GM18508 (cell line): ENCODE results near the gene TSPEAR.
"Not testable (repeated sequence)": the region's sequence is repeated elsewhere in the genome, so short reads cannot be mapped to it uniquely, and the experiment has no call there.

Experiments used
- ATAC-seq: cut with Tn5 transposase; IDR thresholded peaks from one replicate; pipeline ENCODE4 v1.9.1; 2021; ENCODE audit warnings: moderate number of reproducible peaks; ENCODE audit not compliant: insufficient read depth, unreplicated experiment

TSPEAR gene

DNA sequence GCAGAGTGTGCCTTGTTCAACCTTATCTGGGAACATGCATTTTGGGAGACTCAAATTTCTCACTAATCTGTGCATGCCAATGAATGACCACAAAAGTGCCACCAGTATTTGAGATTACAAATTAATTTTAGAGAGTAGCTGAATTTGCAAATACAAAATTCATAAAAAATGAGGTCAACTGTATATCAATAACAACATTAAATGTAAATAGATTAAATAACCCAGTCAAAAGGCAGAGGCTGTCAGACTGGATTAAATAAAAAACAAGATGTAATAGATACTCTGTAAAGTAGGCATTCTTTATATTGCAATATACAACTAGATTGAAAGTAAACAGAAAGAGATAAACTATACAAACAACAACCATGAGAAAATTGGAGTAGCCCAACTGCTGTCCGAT is 147.3 kb downstream of the TSPEAR start:
- ATAC-seq = no peak

DNA sequence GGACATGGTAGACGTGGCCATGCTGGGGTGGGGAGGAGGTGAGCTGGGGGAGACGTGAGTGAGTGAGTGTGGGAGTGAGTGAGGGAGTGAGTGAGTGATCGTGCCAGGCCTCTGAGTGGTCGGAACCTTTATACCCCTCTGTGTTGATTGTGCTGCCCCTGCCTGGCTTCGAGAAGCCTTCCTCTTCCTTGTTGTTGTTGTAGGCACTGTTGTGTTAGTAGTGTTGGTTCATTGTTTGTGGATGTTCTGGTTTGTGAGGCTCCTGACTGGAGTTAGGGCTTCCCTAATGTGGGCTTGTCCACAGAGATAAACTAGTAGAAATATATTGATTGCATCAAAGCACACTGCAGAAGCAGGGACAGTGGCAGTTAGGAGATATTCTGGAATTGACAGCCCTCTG is 152.7 kb downstream of the TSPEAR start, which contains the start of gene KRTAP10-3:
TSS of gene KRTAP10-3 (minus strand) at position 101 of the 400 bp plus-strand sequence. CDS start at position 21, 80 bp downstream.
- ATAC-seq = no peak

DNA sequence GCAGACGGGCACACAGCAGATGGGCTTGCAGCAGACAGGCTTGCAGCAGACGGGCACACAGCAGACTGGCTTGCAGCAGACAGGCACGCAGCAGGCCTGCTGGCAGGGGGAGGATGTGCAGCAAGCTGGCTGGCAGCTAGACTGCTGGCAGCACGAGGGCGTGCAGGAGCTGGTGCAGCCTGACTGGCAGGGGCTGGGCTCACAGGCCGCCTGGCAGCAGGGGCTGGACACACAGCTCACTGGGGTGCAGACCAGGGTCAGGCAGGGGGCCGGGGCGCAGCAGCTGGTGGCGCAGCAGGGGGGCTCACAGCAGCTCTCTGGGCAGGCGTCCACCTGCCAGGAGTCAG is 153.1 kb downstream of the TSPEAR start:
- ATAC-seq = not testable (repeated sequence)

GRCh38 chr21:44557491-44558328 is 153.7 kb downstream of the TSPEAR start:
- no peak for ATAC-seq

GRCh38 chr21:44556879-44557278 is 154.5 kb downstream of the TSPEAR start:
- no peak for ATAC-seq

GRCh38 chr21:44555200-44555875 is 156.0 kb downstream of the TSPEAR start:
- ATAC-seq = no peak

GRCh38 chr21:44552681-44553080 is 158.7 kb downstream of the TSPEAR start:
- ATAC-seq = no peak

GRCh38 chr21:44552136-44552535 is 159.2 kb downstream of the TSPEAR start:
- ATAC-seq = no peak

DNA sequence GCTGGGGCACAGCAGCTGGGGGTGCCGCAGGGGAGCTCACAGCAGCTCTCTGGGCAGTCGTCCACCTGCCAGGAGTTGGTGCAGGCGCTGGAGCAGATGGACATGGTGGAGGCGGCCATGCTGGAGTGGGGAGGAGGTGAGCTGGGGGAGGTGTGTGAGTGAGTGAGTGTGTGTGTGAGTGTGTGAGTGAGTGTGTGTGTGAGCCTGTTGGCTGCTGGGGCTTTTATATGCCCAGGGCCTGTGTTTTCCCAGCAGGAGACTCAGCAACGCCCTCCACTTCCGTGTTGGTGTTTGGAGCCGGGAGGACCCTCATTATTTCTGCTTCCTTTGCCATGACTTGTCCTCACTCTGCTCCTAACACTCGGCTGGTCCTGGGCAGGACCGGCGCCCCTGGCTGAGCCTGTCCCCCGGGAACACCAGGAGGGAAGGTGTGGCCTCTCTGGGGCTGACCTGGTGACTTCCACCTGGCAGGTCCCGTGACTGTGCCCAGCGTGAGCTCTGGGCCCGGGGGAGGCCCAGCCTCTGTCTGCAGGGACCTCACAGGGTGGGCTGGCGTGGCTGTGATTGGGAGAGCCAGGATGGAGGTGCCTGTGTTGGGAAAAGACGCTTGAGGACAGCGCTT is 159.9 kb downstream of the TSPEAR start, which contains the start of gene KRTAP10-2:
TSS of gene KRTAP10-2 (minus strand) at position 166 of the 622 bp plus-strand sequence. CDS start at position 119, 47 bp downstream.
- ATAC-seq = no peak

DNA sequence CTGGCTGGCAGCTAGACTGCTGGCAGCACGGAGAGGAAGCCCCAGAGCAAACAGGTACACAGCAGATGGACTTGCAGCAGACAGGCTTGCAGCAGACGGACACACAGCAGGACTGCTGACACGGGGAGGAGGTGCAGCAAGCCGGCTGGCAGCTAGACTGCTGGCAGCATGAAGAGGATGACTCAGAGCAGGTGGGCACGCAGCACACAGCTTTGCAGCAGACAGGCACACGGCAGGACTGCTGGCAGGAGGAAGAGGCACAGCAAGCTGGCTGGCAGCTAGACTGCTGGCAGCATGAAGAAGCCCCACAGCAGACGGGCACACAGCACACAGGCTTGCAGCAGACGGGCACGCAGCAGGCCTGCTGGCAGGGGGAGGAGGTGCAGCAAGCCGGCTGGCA is 160.6 kb downstream of the TSPEAR start:
- no peak for ATAC-seq

GRCh38 chr21:44550285-44550684 is 161.1 kb downstream of the TSPEAR start:
- not testable (repeated sequence) for ATAC-seq

DNA sequence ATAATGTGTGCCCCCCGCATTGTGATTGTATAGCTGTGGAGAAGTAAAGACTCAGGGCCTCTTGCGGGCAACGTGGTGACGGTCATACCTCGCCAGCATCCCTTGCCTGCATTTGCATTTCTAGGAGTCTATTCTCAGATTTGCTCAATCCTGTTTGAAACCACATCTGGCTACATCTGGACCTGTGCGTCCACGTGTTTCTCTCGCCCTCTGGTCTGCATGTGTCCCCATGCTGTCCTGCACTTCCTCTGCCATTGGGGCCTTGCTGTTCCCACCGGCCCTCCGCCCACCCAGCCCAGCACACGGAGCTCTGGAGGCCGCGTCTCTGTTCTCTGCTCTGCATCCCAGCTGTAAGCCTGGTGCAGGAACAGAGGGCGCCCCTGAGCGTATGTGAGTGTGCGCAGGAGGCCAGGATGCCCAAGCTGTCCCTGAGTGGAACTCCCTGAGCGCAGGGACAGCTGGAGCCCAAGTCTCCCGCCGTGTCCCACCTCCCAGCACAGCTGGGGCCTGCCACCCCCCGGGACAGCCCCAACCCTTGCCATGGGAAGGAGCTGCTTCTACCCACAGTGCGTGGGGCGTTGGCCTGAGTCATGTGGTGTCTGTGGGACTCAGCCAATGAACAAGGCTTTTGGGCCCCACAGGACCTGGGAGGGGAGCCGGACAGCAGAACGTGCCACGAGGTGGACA is 161.7 kb downstream of the TSPEAR start:
- ATAC-seq = no peak

DNA sequence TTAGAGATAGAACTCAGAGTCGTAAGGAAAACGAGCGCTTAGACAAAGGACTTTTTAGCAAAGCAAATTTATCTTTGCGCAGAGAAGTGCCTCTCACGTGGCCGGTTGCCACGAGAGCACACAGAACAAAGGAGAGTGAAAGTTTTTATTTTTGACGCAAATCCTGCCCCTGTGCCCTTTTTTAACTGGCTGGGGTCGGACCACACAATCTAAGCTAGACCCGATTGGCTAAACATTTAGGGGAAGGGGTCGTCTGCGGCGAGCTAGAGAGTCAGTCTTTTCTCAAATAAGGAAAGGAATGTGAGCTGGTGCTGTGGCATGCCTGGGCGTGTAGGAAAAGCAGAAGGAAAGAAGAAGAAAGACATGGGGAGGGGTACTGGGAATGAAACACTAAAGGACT is 162.4 kb downstream of the TSPEAR start:
- no peak for ATAC-seq

DNA sequence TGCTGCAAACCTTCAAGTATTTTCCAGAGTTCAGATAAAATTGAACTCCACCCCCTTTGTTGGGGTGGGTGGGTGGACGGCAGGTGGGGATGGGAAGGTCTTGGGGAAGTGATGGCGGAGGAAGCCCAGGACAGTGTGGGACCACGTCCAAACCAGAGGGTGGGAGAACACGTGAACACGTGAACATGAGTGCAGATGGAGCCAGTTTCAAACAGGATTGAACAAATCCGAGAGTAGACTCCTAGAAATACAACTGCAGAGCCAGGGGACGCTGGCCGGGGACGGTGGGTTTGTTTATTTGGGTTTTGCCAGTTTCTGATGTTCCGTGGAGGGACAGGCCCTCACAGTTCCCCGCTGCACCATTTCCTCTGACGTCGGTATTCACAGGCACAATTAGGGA is 163.0 kb downstream of the TSPEAR start:
- no peak for ATAC-seq

DNA sequence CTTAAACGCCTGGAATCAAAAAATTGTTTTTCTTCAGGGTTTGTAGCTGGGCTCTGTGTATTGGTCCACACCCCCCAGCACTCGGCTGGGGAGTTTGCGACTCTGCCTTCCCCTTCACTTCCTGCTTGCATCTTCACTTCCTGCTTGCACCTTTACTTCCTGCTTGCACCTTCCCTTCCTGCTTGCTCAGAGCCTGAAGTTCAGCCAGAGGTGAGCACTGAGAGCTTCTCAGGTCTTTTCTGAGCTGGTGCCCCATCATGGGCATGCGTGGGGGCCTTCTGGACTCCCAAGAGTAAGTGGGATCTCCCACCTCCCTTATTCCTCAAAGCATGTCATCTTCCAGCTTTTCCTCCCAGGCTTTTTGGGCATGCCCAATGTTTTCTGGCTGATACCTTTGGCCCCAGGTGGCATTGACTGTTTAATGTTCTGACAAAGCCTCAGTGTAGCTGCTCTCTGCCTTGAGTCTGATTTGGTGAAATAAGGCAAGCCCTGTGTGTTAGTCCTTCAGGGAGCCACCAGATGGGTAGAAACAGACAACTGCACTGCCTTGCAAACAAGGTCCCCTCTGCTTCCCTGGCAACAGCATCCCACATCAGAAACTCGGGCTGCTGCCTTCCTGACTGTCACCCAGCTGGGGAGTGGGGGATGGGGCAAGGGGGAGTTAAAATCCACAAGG is 163.6 kb downstream of the TSPEAR start:
- ATAC-seq = no peak

GRCh38 chr21:44544566-44544965 is 166.8 kb downstream of the TSPEAR start:
- no peak for ATAC-seq

GRCh38 chr21:44542716-44543115 is 168.7 kb downstream of the TSPEAR start:
- no peak for ATAC-seq

DNA sequence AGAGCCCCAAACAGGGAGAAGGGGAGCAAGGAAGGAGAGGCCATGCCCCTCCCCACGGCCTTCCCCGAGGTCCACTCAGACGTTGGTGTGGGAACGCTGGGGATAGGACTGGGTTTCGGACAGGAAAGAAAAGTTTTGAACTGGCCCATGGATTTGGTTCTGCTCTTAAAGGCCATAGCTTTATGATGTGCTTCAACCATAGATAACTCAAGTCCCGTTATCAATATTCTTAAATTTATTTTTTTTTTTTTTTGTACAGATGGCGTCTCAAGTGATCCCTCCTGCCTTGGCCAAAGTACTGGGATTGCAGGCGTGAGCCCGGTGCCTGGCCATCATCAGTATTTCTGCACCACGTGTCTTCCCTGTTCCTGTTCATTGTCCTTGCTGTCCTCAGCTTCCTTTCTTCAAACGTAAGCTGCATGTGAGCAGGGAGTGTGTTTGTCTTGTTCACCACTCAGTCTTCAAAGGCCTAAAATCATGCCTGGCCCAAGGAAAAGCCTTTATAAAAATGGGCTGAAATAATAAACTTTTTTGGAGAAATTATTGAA is 170.6 kb downstream of the TSPEAR start:
- no peak for ATAC-seq

DNA sequence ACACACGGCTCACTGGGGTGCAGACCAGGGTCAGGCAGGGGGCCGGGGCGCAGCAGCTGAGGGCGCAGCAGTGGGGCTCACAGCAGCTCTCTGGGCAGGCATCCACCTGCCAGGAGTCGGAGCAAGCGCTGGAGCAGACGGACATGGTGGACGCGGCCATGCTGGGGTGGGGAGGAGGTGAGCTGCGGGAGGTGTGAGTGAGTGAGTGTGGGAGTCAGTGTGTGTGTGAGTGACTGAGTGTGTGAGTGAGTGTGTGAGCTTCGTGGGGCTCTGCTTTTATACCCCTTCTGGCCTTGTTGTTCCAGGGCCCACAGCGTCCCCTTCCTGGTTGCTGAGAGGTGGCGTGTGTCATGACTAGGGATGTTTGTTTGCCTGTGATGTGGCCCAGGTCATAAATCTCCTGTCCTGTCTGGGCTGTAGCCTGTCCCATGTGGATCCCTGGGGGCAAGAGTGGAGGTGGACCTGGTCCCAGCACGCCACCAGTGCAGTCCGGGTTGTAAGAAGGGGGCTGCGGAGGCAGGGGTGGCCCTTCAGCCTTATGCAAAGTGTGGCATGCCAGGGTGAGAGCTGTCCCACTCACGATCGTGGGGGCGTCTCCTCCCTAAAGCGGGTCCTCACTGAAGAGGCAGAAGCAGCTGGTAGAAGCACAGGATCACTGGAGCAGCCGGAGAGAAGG is 171.2 kb downstream of the TSPEAR start, which contains the start of gene KRTAP10-1:
TSS of gene KRTAP10-1 (minus strand) at position 205 of the 676 bp plus-strand sequence. CDS start at position 160, 45 bp downstream.
- no peak for ATAC-seq
